Femur (tissue), 1 donor: ENCODE measurements around the gene HLA-G.
A peak's percentile ranks its signal among the peaks of the same experiment; 100 is the strongest.

ENCODE experiments used
- DNase-seq: peaks from one replicate; pipeline ENCODE4 v3.0.0-alpha.2; 2017

The HLA-G gene

DNA sequence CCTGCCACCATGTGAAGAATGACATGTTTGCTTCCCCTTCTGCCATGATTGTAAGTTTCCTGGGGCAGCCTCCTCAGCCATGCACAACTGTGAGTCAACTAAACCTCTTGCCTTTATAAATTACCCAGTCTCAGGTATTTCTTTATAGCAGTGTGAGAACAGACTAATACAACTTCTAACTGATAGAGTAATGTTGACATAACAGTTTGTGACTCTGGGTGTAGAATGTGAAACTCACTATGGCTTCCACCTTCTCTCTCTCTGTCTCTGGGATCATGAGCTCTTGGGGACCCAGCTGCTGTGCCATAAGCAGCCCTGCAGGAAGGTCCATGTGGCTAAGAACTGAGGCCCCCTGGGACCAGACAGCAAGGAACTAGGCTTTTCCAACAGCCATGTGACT is 3.5 kb upstream of the HLA-G start:
- no peak for DNase-seq

GRCh38 chr6:29825848-29826247 is 1.8 kb upstream of the HLA-G start:
- DNase-seq: no peak

- no peak for DNase-seq
Observed at GRCh38 chr6:29826271-29826670, 1.4 kb upstream of the HLA-G start.

- DNase-seq: no peak
Observed at GRCh38 chr6:29828471-29828797, 809 bp downstream of the HLA-G start.

GRCh38 chr6:29829766-29830165 is 2.1 kb downstream of the HLA-G start:
- DNase-seq: no peak

DNA sequence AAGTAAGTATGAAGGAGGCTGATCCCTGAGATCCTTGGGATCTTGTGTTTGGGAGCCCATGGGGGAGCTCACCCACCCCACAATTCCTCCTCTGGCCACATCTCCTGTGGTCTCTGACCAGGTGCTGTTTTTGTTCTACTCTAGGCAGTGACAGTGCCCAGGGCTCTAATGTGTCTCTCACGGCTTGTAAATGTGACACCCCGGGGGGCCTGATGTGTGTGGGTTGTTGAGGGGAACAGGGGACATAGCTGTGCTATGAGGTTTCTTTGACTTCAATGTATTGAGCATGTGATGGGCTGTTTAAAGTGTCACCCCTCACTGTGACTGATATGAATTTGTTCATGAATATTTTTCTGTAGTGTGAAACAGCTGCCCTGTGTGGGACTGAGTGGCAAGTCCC is 2.8 kb downstream of the HLA-G start:
- no peak for DNase-seq

GRCh38 chr6:29831776-29832175 is 4.2 kb downstream of the HLA-G start:
- no peak for DNase-seq

GRCh38 chr6:29834564-29835436 is 7.2 kb downstream of the HLA-G start:
- DNase-seq: peak; percentile 37

DNA sequence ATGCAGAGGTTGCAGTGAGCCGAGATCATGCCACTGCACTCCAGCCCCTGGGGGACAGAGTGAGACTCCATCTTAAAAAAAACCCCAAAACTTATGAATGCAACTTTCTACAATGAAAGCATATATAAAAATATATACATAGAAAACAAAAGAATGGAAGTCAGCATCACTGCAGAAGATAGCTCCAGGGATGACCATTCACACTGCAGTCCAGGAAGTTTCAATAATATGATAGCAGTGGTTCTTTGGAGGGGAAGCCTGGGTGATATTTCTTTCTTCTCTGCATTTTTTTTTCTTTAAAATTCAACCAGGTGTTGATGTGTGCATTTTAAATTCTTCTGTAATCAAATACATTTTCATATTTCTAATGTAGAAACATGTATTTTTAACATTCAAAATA is 12.3 kb downstream of the HLA-G start:
- no peak for DNase-seq

- no peak for DNase-seq
Observed at GRCh38 chr6:29841030-29841429, 13.4 kb downstream of the HLA-G start.

- DNase-seq: no peak
Observed at GRCh38 chr6:29845405-29846006, 17.9 kb downstream of the HLA-G start.

DNA sequence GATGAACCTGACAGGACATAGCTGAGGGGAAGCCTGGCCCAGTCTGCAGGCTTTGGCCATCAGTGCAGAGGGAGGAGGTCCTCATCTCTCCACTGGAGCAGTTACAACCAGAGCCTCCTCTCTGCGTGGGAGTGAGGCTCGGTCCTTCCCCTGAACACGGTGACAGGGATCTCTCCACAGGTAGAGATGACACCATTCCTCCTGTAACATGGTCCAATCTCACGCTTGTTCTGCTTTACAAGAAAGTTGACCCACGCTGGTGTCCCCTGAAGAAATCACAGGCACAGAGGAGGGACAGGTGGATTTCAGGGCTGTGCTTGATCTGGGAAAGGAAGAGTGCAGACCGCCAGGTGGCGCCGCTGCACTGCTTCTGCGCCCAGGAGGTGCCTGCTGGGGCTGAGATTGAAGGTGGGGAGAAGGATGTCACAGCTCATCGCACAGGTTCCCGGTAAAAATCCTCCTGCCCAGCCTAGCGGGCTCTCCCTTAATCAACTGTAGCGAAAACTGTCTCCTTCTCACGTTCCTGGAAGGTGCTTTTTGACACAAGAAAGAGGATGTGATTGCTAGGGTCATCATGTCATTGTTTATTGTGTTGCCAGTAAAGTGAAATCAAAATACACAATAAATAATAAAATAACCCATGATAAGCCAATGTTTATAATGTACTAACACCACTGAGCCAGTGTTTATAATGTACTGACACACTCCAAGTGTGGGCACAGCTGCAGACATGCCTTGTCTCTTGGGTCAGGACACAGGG is 20.4 kb downstream of the HLA-G start:
- peak; percentile 80 for DNase-seq

DNA sequence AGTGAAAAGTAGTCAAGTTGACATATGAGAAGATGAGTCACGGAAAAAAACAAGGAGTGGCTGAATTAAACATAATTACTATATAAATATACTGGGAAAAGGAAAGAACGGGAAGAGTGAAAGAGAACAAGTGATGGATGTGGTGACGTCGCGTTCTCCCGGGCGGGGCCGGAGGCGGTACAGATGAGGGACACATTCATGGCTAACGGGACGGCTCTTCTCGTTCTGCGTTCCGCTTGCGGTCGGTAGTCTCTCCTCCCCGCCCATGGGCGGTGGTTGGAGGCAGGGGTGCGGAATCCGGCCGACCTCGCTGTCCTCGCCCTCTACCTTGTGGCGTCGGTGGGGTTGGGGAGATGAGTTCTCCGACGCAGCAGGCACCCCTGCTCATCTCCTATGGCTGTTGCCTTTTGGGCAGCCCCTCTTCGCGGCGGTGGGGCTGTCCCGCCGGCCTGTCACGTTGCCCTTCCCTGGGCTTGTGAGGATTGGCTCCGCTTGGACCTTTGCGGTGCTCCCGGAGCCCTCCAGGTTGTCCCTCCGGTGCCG is 22.5 kb downstream of the HLA-G start:
- DNase-seq: no peak

DNA sequence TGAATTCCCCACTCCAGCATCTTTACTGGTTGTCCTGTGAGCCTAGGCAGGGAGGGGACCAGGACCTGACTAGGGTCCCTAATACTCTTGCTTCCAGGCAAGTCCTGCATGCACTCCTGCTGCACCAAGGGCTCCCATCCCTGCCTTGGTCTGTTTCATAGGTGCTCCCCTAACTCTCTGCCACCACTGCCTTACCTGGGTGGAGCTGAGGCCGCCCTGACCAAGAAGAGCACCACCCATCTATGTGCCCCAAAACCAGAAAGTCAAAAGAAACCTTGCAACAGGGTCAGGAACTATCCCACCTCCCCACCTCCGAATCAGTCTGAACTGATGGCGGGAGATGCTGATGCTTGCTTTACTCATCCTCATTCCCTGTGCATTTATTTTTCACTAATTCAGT is 23.6 kb downstream of the HLA-G start:
- no peak for DNase-seq

DNA sequence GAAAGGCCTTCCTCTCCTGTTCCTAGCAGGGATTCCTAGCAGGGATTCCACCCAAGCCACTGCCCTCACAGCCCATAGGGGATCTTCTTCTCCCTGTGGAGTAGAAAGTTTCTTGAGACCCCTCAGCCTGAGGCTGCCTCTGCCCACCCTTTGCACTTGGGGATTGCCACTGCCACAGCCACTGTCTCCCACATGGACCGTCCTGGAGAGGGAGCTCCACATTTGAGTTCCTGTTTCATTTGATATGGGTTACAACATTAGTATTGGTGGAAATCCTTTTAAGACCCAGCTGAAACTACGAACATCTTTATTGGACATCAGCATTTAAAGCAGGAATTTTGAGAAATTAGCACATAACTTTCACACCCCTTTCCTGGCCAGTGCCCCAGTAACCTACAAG is 25.6 kb downstream of the HLA-G start:
- no peak for DNase-seq

DNA sequence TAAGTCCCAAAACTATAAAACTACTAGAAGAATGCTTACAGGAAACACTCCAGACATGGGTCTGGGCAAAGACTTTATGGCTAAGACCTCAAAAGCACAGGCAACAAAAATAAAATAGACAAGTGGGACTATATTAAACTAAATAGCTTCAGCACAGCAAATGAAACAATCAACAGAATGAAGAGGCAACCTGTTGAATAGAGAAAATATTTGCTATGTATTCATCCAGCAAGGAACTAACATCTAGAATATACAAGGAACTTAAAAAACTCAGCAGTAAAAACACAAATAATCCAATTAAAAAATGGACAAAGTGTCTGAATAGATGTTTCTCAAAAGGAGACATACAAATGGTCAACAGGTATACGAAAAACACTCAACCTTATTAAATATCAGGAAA is 30.4 kb downstream of the HLA-G start:
- no peak for DNase-seq

GRCh38 chr6:29861521-29862255 is 34.1 kb downstream of the HLA-G start:
- DNase-seq: no peak

DNA sequence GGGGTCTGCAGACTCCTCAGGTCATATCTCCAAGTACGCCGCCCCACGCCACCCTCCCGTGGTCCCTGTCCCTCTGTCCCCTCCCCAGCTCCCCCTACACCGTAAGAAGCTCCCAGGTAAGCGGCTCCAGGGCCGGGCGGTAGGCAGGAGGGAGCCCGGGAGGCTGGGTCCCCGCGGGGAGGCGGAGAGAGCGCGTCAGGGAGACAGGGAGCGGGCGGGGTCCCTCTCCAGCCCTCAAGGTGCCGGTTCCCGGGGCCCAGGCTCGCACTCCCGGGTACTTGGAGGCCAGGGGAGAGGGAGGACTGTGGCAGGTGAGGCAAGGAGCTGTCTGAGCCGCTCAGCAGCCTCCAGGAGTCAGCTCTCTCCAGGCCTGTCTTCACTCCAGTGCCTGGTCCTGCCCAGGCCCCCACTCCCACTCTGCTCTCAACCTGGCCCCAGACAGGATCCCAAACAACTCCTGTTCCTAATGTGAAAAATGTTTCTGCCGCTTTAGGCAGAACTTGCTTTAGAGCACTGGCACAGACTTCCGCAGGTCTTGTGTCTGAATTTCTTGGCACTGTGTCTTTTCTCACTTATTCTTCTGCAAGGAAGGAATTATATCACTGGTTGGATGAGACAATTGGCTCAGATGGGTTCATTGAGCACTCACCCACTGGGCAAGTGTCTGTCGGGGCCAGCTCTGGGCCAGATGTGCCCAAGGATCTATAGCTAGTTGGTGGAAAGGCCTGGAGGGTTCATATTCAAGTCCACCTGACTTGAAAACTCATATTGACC is 36.6 kb downstream of the HLA-G start:
- no peak for DNase-seq

GRCh38 chr6:29865631-29866030 is 38.0 kb downstream of the HLA-G start:
- DNase-seq: no peak

DNA sequence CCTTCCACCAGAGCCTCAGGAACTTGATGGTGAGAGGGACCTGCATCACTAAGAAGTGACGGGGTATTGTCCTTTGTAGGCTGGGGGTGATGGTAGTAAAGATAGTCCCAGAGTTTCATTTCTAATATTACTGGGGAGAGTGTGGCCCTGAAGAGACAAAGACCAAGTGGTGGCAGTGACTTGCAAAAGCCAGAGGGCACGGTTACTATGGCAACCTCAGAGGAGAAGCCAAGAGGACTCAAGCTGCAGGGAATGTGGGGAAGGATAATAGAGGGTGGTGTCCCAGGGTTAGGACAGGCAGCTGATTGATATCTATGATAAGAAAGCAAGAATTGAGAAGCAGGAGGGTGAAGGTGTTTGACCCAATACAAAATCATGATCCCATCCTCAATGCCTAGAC is 42.5 kb downstream of the HLA-G start:
- DNase-seq: no peak

- no peak for DNase-seq
Observed at GRCh38 chr6:29872791-29873190, 45.2 kb downstream of the HLA-G start.

DNA sequence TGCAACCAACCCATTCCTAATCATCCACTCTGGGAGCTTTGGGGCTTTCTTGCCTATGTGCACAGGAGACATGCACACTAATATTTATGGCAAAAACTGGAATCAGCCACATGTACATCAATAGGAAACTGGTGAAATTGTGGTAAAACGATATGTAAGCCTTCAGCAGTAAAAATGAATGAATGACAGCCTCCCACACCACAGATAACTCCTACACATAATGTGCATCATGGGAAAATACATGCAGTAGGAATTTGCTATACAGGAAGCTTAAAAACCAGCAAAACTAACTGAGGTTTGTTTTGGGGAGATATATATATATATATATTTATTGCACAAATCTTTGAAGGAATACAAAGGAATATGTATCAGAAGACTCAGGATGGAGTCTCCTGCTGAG is 47.6 kb downstream of the HLA-G start:
- no peak for DNase-seq
